ENCODE data around the gene EMC6. TPM values are rescaled to one million over a fixed set of nuclear protein-coding genes. Genes with fewer than 3 reads are reported as not detected.

Gene EMC6
- total RNA-seq, 1 donor: 13.8 TPM

GRCh38 chr17:3639981-3640596 is 28.5 kb upstream of the EMC6 start:
- Histone ChIP-seq H3K4me3 (ENCODE audit: insufficient read depth, low read length) (no peak overlapping the region), H3K27me3 (ENCODE audit: insufficient read depth, low read length) (no peaks in the 10 kb centered on the region), H3K4me2 (ENCODE audit: insufficient read depth, low read length) (peak overlapping the region; percentile 33), H3K4me1 (ENCODE audit: insufficient read depth, low read length) (peaks cover 13% of the 10 kb centered on the region), H4K20me1 (ENCODE audit: insufficient read depth, low read length) (peaks cover under 1% of the 10 kb centered on the region), H3K27ac (ENCODE audit: low read depth, low read length) (peak overlapping the region; percentile 75), H3K79me2 (ENCODE audit: insufficient read depth, low read length) (peaks cover 31% of the 10 kb centered on the region), H2AFZ (ENCODE audit: low read length) (peak overlapping the region; percentile 66), H3K9me3 (ENCODE audit: low read depth, low read length) (no peaks in the 10 kb centered on the region), H3K36me3 (ENCODE audit: insufficient read depth, low read length) (peaks cover 11% of the 10 kb centered on the region)
- TF ChIP-seq CTCF (IDR thresholded peaks at IDR 0.05; ENCODE audit: extremely low read depth, low read depth, low read length): no peak
- peak; percentile 92 for DNase-seq (ENCODE audit: insufficient read length, low spot score, missing footprints)

GRCh38 chr17:3641014-3641413 is 27.6 kb upstream of the EMC6 start:
- Histone ChIP-seq H4K20me1 (ENCODE audit: insufficient read depth, low read length) (peaks cover 2% of the 10 kb centered on the region), H3K4me2 (ENCODE audit: insufficient read depth, low read length) (no peak overlapping the region), H3K27ac (ENCODE audit: low read depth, low read length) (no peak overlapping the region), H3K4me1 (ENCODE audit: insufficient read depth, low read length) (peaks cover 13% of the 10 kb centered on the region), H3K9me3 (ENCODE audit: low read depth, low read length) (no peaks in the 10 kb centered on the region), H3K27me3 (ENCODE audit: insufficient read depth, low read length) (no peaks in the 10 kb centered on the region), H3K36me3 (ENCODE audit: insufficient read depth, low read length) (peaks cover 12% of the 10 kb centered on the region), H3K4me3 (ENCODE audit: insufficient read depth, low read length) (no peak overlapping the region), H2AFZ (ENCODE audit: low read length) (no peak overlapping the region), H3K79me2 (ENCODE audit: insufficient read depth, low read length) (peaks cover 23% of the 10 kb centered on the region)
- no peak for TF ChIP-seq CTCF (IDR thresholded peaks at IDR 0.05; ENCODE audit: extremely low read depth, low read depth, low read length)
- no peak for DNase-seq (ENCODE audit: insufficient read length, low spot score, missing footprints)

GRCh38 chr17:3641717-3642486 is 26.7 kb upstream of the EMC6 start:
- Histone ChIP-seq H3K36me3 (ENCODE audit: insufficient read depth, low read length) (peaks cover 12% of the 10 kb centered on the region), H3K4me1 (ENCODE audit: insufficient read depth, low read length) (peaks cover 13% of the 10 kb centered on the region), H2AFZ (ENCODE audit: low read length) (no peak overlapping the region), H3K4me3 (ENCODE audit: insufficient read depth, low read length) (no peak overlapping the region), H3K4me2 (ENCODE audit: insufficient read depth, low read length) (no peak overlapping the region), H3K27ac (ENCODE audit: low read depth, low read length) (no peak overlapping the region), H3K79me2 (ENCODE audit: insufficient read depth, low read length) (peaks cover 19% of the 10 kb centered on the region), H4K20me1 (ENCODE audit: insufficient read depth, low read length) (peaks cover 2% of the 10 kb centered on the region), H3K27me3 (ENCODE audit: insufficient read depth, low read length) (no peaks in the 10 kb centered on the region), H3K9me3 (ENCODE audit: low read depth, low read length) (no peaks in the 10 kb centered on the region)
- no peak for TF ChIP-seq CTCF (IDR thresholded peaks at IDR 0.05; ENCODE audit: extremely low read depth, low read depth, low read length)
- peak; percentile 67 for DNase-seq (ENCODE audit: insufficient read length, low spot score, missing footprints)

- H3K4me1 ChIP-seq (ENCODE audit: insufficient read depth, low read length): peaks cover 10% of the 10 kb centered on the region
- peaks cover 2% of the 10 kb centered on the region for H4K20me1 ChIP-seq (ENCODE audit: insufficient read depth, low read length)
- no peak overlapping the region for H2AFZ ChIP-seq (ENCODE audit: low read length)
- no peak overlapping the region for H3K27ac ChIP-seq (ENCODE audit: low read depth, low read length)
- no peaks in the 10 kb centered on the region for H3K27me3 ChIP-seq (ENCODE audit: insufficient read depth, low read length)
- peaks cover 2% of the 10 kb centered on the region for H3K79me2 ChIP-seq (ENCODE audit: insufficient read depth, low read length)
- no peak for TF ChIP-seq CTCF (IDR thresholded peaks at IDR 0.05; ENCODE audit: extremely low read depth, low read depth, low read length)
- no peaks in the 10 kb centered on the region for H3K9me3 ChIP-seq (ENCODE audit: low read depth, low read length)
- H3K4me2 ChIP-seq (ENCODE audit: insufficient read depth, low read length): no peak overlapping the region
- peaks cover 12% of the 10 kb centered on the region for H3K36me3 ChIP-seq (ENCODE audit: insufficient read depth, low read length)
- no peak overlapping the region for H3K4me3 ChIP-seq (ENCODE audit: insufficient read depth, low read length)
- DNase-seq (ENCODE audit: insufficient read length, low spot score, missing footprints): peak; percentile 71
Observed at GRCh38 chr17:3643889-3644349, 24.7 kb upstream of the EMC6 start.
